Measurements from ENCODE around the gene COL9A3. TPM values are rescaled to one million over a fixed set of nuclear protein-coding genes. Genes with fewer than 3 reads are reported as not detected.

The COL9A3 gene
- total RNA-seq, 4 donors from 2014 or later, result 13.4 to 22.9 (median 18.4) TPM

DNA sequence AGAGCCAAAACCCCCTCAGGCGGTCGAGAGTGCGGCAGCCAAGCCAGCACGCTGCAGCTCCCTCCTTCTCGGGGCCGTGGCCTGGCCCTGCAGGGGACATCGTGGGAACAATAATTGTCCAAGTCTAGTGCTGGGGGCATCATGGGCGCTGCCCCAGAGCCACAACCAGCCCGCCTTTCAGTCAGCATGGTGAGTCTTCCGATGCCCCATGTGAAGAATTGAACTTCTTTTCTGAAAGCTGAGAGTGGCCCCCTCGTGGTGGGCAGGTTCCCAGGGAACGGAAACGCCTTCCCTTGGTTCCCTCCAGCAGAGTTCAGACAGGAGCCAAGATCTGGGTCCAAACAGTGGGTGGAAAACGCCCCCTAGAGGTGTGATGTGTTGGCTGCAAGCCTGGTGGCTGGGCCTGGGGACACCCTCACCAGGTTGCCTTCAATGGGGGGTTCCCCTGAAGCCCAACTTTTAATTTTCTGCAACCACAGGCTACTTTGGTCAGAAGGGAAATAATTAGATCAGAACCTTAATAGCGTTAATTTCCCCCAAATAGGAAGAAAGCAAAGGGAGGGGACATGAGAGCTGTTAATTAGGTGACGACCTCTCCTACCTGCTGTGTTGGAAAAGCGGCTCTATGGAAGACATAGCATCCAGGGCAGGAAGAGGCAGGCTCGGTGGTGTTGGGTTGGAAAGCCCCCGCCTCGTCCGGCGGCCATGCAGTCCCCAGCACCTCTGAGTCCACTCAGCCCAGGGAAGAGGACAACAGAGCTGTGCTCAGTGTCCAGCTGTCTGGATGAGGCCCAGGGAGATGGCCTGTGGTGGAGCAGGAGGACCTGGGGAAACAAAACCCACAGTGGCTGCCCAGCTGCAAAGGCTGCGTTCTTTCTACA lies 25.3 kb upstream of the COL9A3 start:
- H3K27ac ChIP-seq (replicated peaks in 1 of 4), result no peak overlapping the region
- peaks cover 0 to 2% (median 0%) of the 10 kb centered on the region in 4 donors for H3K27me3 ChIP-seq
- WGBS, result 47% methylated on average over 18 of the region's 23 CpGs
- no peaks in the 10 kb centered on the region for H3K9me3 ChIP-seq
- intact Hi-C loops (cut with DNase I), result loop anchor here (1.0 kb wide), 1 partner anchor 123 kb away; no protein-coding TSS in a partner anchor
- TF ChIP-seq POLR2AphosphoS5 (IDR thresholded peaks at IDR 0.05) (peak; percentile 61 to 78), CTCF (IDR thresholded peaks at IDR 0.05) (peak; percentile 92 to 98 (median 94)), EP300 (IDR thresholded peaks at IDR 0.05) (no peak)
- no peaks in the 10 kb centered on the region for H3K36me3 ChIP-seq
- H3K4me1 ChIP-seq, result peaks cover 4 to 36% (median 26%) of the 10 kb centered on the region in 4 donors
- H3K4me3 ChIP-seq, result no peak overlapping the region
- no peak for DNase-seq (ENCODE audit: extremely low spot score)

GRCh38 chr20:62792182-62792939 lies 24.5 kb upstream of the COL9A3 start:
- H3K27ac ChIP-seq (replicated peaks in 1 of 4), result peak overlapping the region in 1 of 4 donors; percentile 89
- intact Hi-C loops (cut with DNase I), result no loop called here
- no peaks in the 10 kb centered on the region for H3K9me3 ChIP-seq
- DNase-seq (ENCODE audit: extremely low spot score), result no peak
- WGBS, result 83% methylated on average over 8 of the region's 9 CpGs
- H3K27me3 ChIP-seq, result no peaks in the 10 kb centered on the region
- peaks cover 0 to under 1% (median 0%) of the 10 kb centered on the region in 4 donors for H3K36me3 ChIP-seq
- H3K4me3 ChIP-seq, result no peak overlapping the region
- peaks cover 9 to 44% (median 33%) of the 10 kb centered on the region in 4 donors for H3K4me1 ChIP-seq
- TF ChIP-seq CTCF (IDR thresholded peaks at IDR 0.05) (no peak), EP300 (IDR thresholded peaks at IDR 0.05) (no peak), POLR2AphosphoS5 (IDR thresholded peaks at IDR 0.05) (no peak)

DNA sequence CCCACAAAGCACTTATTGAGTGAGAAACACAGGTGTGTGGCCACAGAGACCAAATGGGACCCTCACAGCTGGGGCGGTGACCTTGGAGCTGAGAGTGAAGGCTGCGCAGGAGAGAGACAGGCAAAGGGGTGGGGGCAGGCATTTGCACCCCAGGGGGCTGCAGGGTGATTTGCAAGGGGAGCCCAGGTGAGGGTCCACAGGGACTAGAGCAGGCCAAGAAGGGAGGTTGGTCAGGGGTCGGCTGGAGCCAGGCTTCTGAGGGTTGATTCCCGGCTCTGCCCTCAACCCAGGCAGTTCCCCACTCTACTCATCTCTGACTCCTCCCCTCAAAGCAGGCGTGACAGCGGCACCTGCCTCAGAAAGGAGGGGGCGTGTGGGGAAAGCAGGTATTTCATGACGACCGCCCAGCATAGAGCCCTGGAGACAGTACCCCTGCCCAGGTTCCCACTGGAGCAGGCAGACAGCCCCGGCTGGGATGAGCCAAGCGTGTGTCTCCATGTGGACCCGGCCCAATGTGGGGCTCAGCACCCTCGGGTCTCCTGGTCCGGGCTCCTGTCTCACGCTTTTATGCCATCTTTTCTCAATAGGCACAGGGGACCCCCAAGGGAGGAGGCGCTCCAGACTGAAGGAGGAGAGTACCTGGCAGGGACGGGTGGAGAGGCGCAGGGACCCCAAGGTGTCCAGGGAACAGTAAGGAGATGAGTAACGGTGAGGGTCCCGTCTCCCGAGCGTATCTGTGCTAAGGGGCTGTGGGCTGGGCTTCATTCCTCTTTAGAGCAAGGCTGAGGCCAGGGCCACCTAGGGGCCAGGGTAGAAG lies 23.7 kb upstream of the COL9A3 start:
- DNase-seq (ENCODE audit: extremely low spot score), result no peak
- H3K4me1 ChIP-seq, result peaks cover 13 to 52% (median 41%) of the 10 kb centered on the region in 4 donors

More for the DNA sequence above, 23.7 kb upstream of the COL9A3 start:
- Histone ChIP-seq H3K27ac (replicated peaks in 1 of 4) (peak overlapping the region; percentile 89 to 97 (median 92)), H3K4me3 (peak overlapping the region; percentile 58 to 82 (median 76)), H3K9me3 (no peaks in the 10 kb centered on the region), H3K27me3 (no peaks in the 10 kb centered on the region), H3K36me3 (peaks cover 0 to 7% (median 4%) of the 10 kb centered on the region in 4 donors)
- intact Hi-C loops (cut with DNase I), result no loop called here
- TF ChIP-seq POLR2A (IDR thresholded peaks at IDR 0.05; ENCODE audit: low read depth), result no peak
- no peak for TF ChIP-seq CTCF (IDR thresholded peaks at IDR 0.05)
- TF ChIP-seq POLR2AphosphoS5 (IDR thresholded peaks at IDR 0.05), result no peak
- no peak for TF ChIP-seq EP300 (IDR thresholded peaks at IDR 0.05)
- 86% methylated on average over 21 of the region's 22 CpGs for WGBS

All from esophagus muscularis mucosa (tissue), 4 donors.